OCI-LY7 (cell line): ENCODE results near the gene EPS8L3. TPM values are rescaled to one million over a fixed set of nuclear protein-coding genes. Genes with fewer than 3 reads are reported as not detected.

Source experiments
- BruUV-seq: library from RNA; stranded (reverse); fragments of 400-500 nt; replicated peaks from 2 replicates; lab custom pipeline; 2021; lab: Mats Ljungman, UMichigan
- CTCF ChIA-PET: fragments of 300-600 bp; sonication (Branson Sonifier 250); formaldehyde crosslinking; loops from one replicate; lab custom pipeline; 2022; ENCODE audit warnings: antibody characterized with exemption; ENCODE audit not compliant: unreplicated experiment; lab: Charles Lee
- POLR2A ChIA-PET: fragments of 300-600 bp; sonication (Branson Sonifier 250); formaldehyde crosslinking; loops from one replicate; lab custom pipeline; 2022; ENCODE audit warnings: antibody characterized with exemption; lab: Charles Lee
- DNase-seq: peaks from one replicate; pipeline ENCODE4 v3.0.0-alpha.2; 2015; ENCODE audit warnings: low spot score
- H2AFZ ChIP-seq: fragments of 200-600 bp; sonication (generic), shearing (Covaris generic); 2 replicates; pipeline ENCODE4 v1.6.1; 2014; ENCODE audit warnings: mild to moderate bottlenecking, antibody characterized with exemption, low read length, moderate library complexity
- H3K27ac ChIP-seq: fragments of 200-600 bp; sonication (generic); 2 replicates; pipeline ENCODE4 v1.5.1; 2014; ENCODE audit warnings: mixed run types, low read depth, mild to moderate bottlenecking, moderate library complexity, low read length, inconsistent platforms; ENCODE audit not compliant: poor library complexity, severe bottlenecking
- H3K36me3 ChIP-seq: fragments of 200-600 bp; sonication (generic); 2 replicates; pipeline ENCODE4 v1.6.1; 2014; ENCODE audit warnings: mild to moderate bottlenecking, antibody characterized with exemption, low read length, moderate library complexity, mixed read lengths; ENCODE audit not compliant: insufficient read depth
- H3K4me1 ChIP-seq: fragments of 200-600 bp; sonication (generic); 2 replicates; pipeline ENCODE4 v1.5.1; 2014; ENCODE audit warnings: mild to moderate bottlenecking, low read length; ENCODE audit not compliant: insufficient read depth, poor library complexity, severe bottlenecking
- H3K4me2 ChIP-seq: fragments of 200-600 bp; sonication (generic); 2 replicates; pipeline ENCODE4 v1.6.1; 2014; ENCODE audit warnings: mild to moderate bottlenecking, low read length
- H3K4me3 ChIP-seq: fragments of 200-600 bp; sonication (generic); 2 replicates; pipeline ENCODE4 v1.5.1; 2014; ENCODE audit warnings: mild to moderate bottlenecking, low read depth, low read length; ENCODE audit not compliant: poor library complexity, severe bottlenecking
- H3K79me2 ChIP-seq: fragments of 200-600 bp; sonication (generic); 2 replicates; pipeline ENCODE4 v1.6.1; 2016; ENCODE audit warnings: low read depth, mild to moderate bottlenecking, low read length, moderate library complexity, mixed read lengths; ENCODE audit not compliant: insufficient read depth
- H3K9me2 ChIP-seq: fragments of 200-600 bp; sonication (generic); 2 replicates; pipeline ENCODE4 v1.6.1; 2016; ENCODE audit warnings: mild to moderate bottlenecking, low read length, mixed read lengths; ENCODE audit not compliant: insufficient read depth
- H3K9me3 ChIP-seq: fragments of 200-600 bp; sonication (generic); 2 replicates; pipeline ENCODE4 v1.6.1; 2014; ENCODE audit warnings: mild to moderate bottlenecking, mixed run types, low read length, mixed read lengths
- H4K20me1 ChIP-seq: fragments of 200-600 bp; sonication (generic); 2 replicates; pipeline ENCODE4 v1.6.1; 2014; ENCODE audit warnings: mild to moderate bottlenecking, antibody characterized with exemption, low read length, moderate library complexity, mixed read lengths; ENCODE audit not compliant: insufficient read depth
- CTCF ChIP-seq: fragments of 200-600 bp; sonication (generic); conservative IDR thresholded peaks from 2 replicates; pipeline ENCODE4 v1.5.1; 2014; ENCODE audit warnings: mild to moderate bottlenecking, antibody characterized with exemption, low read length, moderate library complexity, mixed read lengths
- EZH2phosphoT487 ChIP-seq: fragments of 200-600 bp; sonication (generic); IDR thresholded peaks from 2 replicates; pipeline ENCODE4 v1.6.1; 2018; ENCODE audit warnings: low read depth, borderline replicate concordance, mild to moderate bottlenecking, mixed run types, antibody characterized with exemption, low read length, moderate library complexity, mixed read lengths
- intact Hi-C: fragments of 100-400 bp; cut with micrococcal nuclease; formaldehyde crosslinking; loops from one replicate; pipeline ENCODE4 v1.10.0; 2022; ENCODE audit not compliant: unreplicated experiment
- total RNA-seq, 2 experiments: library from RNA; depleted of rRNA in 1 of 2; stranded (reverse); fragments of >200 nt in 1 of 2; shearing (Covaris generic) in 1 of 2; gene quantifications; 2 replicates each; pipeline ENCODE4 v1.2.3, GENCODE V29; 2014 to 2022

The EPS8L3 gene
- total RNA-seq, 2 experiments from 2014 or later: not detected

GRCh38 chr1:109762821-109763645 is 690 bp downstream of the EPS8L3 start:
- H3K9me2 ChIP-seq: no peaks in the 10 kb centered on the region
- no TSS peak for BruUV-seq
- intact Hi-C loops: no loop called here
- no peak for DNase-seq
- H3K4me2 ChIP-seq: no peak overlapping the region
- ChIA-PET POLR2A (no interaction called here), CTCF (interaction anchor here (0.8 to 1.1 kb wide), 2 partner anchors 12 to 123 kb away, joined by 3 read pairs; no protein-coding TSS in a partner anchor)
- no peak overlapping the region for H2AFZ ChIP-seq
- TF ChIP-seq EZH2phosphoT487: no peak
- TF ChIP-seq CTCF: no peak
- no peak overlapping the region for H3K27ac ChIP-seq
- H4K20me1 ChIP-seq: no peaks in the 10 kb centered on the region
- H3K9me3 ChIP-seq: no peaks in the 10 kb centered on the region
- H3K79me2 ChIP-seq: no peaks in the 10 kb centered on the region
- H3K36me3 ChIP-seq: no peaks in the 10 kb centered on the region
- H3K4me3 ChIP-seq: no peak overlapping the region
- no peaks in the 10 kb centered on the region for H3K4me1 ChIP-seq

GRCh38 chr1:109762039-109762585 is 1.6 kb downstream of the EPS8L3 start:
- CTCF ChIA-PET: interaction anchor here (1.1 kb wide), 1 partner anchor 122 kb away, joined by 3 read pairs; no protein-coding TSS in a partner anchor
- no TSS peak for BruUV-seq
- DNase-seq: peak; percentile 7

More at GRCh38 chr1:109762039-109762585, 1.6 kb downstream of the EPS8L3 start:
- no peaks in the 10 kb centered on the region for H3K9me3 ChIP-seq
- H3K79me2 ChIP-seq: no peaks in the 10 kb centered on the region
- H3K9me2 ChIP-seq: no peaks in the 10 kb centered on the region
- POLR2A ChIA-PET: no interaction called here
- H3K27ac ChIP-seq: no peak overlapping the region
- intact Hi-C loops: no loop called here
- no peak overlapping the region for H3K4me2 ChIP-seq
- H2AFZ ChIP-seq: no peak overlapping the region
- H3K4me1 ChIP-seq: no peaks in the 10 kb centered on the region
- H3K4me3 ChIP-seq: no peak overlapping the region
- no peaks in the 10 kb centered on the region for H3K36me3 ChIP-seq
- TF ChIP-seq CTCF (no peak), EZH2phosphoT487 (no peak)
- H4K20me1 ChIP-seq: no peaks in the 10 kb centered on the region
